Amniotic stem cell (primary cell): ENCODE results near the gene KLF3.
A peak's percentile ranks its signal among the peaks of the same experiment; 100 is the strongest.

Experiments used
- DNase-seq: peaks from one replicate; lab custom pipeline; 2025; lab: John Stamatoyannopoulos, UW

Gene KLF3

DNA sequence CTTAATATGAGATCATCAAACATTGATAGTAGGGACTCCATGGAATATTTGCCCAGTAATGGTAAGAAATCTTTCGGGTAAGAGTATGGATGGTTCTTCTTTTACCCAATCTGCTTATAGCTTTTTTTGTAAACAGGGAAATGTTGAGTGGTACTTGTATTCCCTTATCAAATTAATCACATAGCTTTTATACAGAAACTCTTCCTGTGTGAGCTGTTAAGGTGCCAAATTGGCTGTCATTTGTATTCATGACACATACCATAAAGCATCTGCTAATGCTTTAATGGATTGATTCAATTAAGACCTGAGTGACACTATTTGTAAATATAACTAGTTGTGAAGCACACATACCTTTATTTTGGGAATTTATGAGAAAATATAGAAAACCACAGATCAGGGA lies 34.2 kb downstream of the KLF3 start:
- no peak for DNase-seq

DNA sequence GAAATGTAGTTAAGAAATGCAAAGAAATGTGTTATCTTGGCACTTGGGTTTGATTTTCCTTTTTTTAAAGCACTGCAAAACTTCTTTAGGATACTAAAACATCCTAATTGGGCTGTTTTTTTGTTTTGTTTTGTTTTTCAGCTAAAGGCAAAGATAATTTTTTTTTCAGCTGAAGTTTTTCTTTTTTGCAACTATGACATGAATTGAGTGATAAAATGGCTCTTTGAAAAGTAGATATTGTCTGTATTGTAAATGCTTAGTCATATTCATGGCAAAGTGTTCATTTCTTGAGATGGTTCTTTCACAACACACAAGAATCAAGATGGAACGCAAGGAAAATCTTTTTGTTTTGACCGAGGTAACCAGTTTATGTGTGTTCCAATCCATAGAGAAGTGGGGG lies 35.1 kb downstream of the KLF3 start:
- no peak for DNase-seq

DNA sequence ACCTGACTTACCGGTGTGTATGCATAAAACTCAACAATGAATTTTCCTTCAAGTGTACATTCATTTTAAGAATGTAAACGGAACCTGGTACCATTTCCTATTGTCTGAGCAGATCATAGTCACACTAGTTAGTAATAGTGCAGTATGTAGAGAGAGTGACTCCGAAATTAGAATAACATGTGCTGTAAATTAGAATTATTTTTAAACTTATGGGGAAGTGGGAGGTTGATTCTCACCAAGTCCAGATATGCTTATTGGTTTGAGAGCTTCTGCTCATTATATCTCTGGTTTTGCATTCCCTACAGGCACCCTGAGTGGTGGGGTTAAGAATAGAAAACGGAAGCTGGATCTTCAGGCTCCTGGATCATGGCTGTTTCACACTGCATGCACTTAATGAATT lies 39.6 kb downstream of the KLF3 start:
- no peak for DNase-seq

DNA sequence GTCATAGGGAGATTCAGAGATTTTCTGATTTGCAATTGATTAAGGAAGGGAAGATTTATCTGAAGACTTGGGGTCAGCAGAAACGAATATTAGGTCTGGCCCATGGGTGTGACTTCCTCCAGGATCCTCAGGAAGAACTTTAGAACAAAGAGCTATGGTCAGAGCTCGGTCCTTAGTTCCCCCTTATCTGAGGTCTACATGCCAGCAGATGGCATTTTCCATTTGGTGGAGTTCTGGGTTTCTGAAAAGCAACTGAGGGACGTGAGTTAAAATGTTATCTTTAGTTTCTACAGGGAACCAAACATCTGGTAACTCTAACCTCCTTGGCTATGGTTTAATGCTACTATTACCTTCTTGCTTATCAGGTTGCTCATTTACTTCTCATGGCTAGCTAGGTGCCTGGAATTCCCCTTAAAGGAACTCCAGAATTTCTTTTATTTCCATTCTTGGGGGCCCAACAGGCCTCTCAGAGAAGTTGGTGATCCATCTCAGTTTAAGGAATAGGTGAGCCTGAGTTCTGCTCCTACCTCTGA lies 40.7 kb downstream of the KLF3 start:
- no peak for DNase-seq

DNA sequence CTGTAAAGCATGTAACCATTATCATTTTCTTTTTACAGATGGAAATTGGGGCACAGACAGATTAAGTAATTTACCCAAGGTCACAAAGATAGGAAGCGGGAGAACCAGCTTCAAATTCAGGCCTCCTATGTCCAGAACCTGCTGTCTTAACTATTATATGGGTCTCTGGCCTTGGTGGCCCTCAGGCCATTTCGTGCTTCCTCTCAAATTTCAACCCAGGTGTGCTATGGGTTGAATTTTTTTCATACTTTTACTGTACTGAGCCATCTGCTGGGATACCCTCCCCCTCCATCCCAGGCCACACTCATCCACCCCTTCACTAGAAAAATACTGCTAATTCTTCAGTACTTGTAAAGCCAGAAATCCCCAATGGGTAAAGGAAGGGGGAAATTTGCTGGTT lies 42.3 kb downstream of the KLF3 start:
- no peak for DNase-seq

DNA sequence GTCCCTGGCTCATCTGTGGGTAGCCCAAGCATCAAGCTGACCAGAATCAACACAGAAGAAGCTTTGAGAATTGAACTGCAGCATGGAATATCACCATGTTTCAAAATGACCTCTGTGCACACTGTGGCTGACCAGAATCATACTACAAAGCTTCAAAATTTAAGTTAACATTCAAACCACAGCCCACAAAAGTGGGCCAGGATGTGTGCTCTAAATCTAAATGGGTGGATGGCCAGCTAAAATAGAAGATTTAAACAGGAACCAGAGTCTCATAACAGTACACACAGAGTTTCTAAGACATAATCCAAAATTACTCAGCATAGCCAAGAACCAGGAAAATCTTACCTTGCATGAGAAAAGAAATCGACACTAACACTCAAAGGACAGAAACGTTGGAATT lies 46.1 kb downstream of the KLF3 start:
- DNase-seq = no peak

DNA sequence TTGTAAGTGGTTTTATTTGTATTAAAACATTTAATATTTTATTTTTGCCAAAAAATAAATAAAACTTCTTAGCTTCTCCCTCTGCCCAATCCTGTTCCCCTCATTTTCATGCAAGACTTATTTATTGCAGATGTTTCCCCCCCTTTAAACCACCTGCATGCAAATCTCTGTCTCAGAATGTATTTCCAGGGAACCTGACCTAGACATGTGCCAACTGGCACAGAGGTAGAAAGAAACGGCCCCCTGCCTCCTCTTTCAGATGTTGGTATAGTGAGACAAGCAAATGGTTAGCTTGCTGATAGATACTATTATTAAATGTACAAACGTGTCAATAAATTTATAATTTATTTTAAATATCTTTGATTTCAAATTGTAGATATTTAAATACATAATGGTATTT lies 47.1 kb downstream of the KLF3 start:
- DNase-seq = no peak

DNA sequence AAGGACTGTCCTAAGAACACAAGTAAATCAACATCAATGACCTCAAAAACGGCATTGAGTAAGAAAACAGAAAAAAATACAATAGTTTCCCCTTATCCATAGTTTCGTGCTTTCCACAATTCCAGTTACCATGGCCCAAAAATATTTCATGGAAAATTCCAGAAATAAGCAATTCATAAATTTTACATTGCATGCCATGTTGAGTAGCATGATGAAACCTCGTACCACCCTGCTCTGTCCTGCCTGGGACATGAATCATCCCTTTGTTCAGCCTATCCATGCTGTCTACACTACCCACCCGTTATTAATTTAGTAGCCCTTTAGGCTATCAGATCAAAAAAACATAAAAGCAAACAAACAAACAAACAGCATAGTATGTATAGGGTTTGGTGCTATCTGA lies 51.1 kb downstream of the KLF3 start:
- DNase-seq = no peak

DNA sequence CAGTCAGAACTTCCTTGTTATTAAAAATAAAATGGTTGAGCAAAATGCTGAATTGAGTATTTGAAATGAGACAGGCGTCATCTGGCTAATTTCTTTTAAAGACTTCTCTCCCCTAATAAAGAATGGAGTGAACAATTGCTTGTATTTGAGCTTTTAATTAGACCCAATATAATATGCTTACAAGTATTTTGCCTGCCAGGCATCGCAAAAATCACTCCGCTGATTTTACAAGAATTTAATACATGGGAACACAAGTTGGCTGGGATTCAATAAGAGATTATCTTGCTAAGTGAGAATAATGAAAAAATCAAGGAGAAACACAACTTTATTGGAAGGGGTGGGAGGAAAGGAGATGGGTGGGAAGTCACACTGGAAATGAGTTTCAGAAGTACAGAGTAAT lies 52.3 kb downstream of the KLF3 start:
- DNase-seq = no peak

DNA sequence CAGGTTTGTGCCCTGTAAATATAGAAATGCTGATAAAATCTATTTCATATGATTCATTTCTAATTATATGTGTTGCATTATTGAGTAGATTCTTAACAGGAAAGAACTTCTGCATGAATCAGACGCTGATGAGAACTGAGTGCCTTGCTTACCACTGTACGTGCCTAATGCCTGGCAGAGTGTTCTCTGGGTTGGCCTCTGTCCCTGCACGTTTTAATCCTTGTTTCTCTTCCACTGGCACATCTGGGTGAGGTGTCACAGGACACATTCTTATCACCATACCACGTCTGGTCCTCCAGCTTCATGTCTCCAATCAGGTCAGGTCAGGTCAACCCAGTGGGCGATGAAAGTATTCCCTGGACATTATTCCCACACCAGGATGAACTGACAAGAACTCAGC lies 53.6 kb downstream of the KLF3 start:
- DNase-seq = no peak

DNA sequence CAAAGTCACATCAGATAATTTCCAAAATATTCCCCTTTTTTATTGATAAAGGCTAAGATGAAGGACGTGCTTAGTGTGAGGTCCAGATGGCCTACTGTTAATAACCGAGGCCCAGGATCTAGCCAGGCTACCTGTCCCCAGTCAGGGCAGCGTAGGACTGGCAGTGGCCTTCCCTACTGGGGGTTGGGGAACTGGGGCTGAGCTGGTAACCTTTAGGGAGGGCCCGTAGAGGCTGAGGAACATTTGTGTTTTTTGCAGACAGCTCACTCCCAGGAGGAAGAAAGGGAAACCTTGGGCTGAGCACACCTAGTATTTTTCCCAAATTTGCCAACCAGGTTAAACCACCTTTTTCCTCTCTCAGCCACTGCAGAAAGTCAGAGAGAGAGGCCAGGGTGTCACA lies 59.1 kb downstream of the KLF3 start:
- no peak for DNase-seq

DNA sequence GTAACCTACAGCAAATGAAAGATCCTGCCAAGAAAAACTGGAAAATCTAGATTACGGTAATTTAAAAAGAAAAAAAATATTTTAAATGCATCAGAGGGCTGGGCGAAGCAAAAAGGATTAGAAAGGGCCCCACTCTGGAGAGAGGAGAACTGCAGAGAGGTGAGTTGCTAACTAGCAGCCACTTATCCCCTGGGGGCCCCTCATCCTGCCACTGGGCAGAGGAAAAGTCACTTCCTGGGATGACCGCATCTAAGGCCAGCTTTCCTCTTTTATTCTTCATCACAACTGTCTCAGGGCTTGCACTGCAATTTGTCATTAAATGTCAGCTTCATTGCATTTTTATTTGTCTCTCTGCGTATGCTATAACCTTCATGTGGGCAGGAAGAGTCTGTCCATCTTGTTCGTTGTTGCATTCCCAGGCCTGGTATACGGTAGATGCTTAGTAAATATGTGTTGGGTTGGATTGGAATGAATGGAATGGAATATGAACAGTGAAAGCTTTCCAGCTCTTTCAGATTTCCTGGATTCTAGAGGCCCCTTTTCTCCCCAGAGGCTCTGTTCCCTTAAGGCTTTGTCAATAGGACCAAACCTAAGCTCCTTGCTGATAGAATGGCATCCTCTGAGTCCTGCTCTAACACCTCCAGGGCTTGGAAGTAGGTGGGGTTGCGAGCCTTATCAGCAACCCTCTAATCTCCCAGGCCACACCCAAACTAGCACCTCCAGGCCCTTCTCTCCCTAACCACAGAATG lies 59.9 kb downstream of the KLF3 start:
- DNase-seq = no peak

DNA sequence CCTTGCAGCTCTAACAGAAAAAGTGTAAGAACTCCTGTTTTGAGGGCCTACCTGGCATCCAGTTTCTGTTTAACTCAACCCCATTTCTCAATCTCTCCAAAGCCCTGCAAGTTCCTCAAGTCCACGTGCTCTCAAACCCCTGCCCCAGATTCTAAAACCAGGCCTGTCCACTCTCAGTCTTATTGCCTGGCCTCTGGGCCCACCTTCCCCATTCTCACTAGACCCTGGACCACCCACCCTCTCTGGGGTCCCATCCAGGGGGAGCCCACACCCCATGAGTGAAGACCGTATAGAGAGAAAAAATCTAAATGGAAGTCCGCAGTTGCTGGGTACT lies 60.4 kb downstream of the KLF3 start:
- no peak for DNase-seq

DNA sequence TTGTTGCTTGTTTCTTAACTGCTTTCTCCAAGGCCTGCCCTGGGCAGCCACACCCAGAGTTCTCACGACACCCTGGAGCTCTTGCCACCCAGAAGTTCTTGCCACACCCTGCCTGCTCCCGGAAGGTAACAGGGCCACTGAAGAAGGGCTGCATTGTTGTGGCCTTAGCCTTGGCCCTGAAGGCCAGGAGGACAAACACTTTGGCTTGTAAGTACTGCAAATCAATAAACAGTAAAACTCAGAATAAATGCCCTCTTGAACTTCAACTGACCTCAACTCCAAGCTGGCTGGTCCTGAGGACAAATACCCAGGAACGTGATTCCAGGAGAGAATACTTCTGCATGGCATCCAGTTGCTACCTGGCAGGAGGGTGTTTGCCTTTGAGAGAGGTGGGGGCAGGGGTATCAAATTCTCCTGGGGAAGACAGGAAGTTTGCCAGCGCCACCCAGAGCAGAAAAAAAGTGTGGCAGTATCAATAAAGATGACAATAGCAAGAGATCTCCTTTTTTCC lies 64.7 kb downstream of the KLF3 start:
- no peak for DNase-seq

DNA sequence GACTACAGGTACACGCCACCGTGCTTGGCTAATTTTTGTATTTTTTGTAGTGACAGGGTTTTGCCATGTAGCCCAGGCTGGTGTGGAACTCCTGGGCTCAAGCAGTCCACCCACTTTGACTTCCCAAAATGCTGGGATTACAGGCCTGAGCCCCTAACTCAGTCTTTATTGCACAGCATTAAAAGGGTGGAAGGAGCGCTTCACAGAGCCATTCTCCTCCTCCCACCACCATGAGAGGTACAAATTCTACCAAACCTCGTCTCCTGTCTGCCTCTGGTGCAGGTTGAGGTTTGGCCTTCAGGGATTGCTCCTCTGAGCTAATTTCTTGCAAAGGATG lies 66.5 kb downstream of the KLF3 start:
- no peak for DNase-seq

DNA sequence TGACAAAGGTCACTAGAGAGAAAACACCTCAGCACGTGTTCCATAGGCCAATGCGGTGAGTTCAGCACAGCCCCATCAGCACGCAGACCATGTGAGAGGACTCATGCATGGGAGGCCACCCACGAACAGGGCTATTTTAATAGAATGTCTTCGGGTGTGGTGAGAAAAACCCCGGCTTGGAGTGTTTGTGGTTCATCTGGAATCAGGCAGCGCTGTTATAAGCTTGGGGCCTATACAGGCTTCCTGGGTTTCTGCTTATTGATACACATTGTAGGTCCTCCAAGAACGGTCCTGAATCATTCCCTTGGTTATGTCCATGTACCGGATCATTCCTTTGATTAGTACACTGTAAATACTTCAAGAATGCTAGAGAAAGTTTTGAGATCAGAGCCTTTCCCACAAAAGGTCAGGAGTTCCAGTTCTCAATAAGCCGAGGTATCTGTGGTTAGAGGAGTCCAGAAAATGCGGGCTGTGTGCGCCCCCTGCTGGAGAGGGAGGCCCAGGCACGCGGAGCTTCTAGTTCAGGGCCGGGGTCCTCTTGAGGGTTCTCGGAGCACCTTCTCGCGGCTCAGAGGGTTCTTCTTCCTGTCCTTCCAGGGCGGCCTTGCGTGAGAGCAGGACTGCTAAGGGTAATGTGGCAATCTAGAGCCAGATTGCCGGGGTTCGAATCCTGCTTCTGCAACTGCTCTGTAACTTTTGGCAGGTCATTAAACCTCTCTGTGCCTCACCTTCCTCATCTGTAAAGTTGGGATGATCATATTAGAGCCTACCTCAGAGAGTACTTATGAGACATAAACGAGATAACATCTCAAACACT lies 67.0 kb downstream of the KLF3 start:
- peak; percentile 52 for DNase-seq

DNA sequence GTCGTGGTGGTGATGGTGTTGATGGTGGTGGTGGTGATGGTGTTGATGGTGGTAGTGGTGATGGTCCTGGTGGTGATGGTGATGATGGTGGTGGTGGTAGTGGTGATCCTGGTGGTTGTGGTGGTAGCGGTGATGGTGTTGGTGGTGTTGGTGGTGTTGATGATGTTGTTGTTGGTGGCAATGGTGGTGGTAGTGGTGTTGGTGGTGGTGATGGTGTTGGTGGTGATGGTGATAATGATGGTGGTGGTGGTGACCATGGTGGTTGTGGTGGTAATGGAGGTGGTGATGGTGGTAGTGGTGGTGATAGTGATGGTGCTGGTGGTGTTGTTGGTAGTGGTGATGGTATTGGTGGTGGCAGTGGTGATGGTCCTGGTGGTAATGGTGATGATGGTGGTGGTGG lies 69.7 kb downstream of the KLF3 start:
- no peak for DNase-seq

DNA sequence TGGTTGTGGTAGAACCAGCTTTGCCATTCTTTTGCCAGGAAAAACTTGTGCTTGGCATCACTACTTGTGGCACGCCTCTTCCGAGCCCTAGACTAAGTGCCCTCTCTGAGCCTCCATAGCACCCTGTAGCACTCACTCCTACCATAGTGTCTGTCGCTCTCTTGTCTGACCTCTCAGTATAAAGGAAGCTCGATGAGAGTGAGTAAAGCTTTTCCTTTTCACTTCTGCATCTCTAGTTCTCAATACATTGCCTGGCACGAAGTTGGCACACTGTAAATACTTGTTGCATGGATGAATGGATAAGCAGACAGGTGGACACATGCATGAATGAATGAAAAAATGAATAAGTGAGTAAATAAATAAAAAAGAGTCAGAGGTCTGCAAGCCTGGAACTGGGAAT lies 70.4 kb downstream of the KLF3 start:
- DNase-seq = no peak

DNA sequence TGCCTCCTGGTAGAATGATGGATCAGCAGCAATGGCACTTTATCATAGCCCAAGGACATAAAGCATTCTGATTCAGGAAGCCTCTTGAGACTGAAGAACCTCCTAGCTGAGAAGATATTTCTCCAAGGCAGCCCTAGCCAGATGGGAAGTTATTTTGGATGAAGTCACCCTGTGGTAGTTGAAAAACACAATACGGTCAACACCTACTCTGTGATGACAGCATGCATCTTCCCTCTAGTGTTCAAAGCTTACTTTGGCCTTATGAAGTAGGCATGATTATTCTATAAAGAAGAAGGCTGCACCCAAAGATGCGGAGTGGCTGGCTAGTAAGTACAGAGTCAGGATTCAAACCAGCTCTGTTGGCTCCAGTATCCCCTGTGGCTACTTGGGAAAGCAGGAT lies 70.9 kb downstream of the KLF3 start:
- no peak for DNase-seq

DNA sequence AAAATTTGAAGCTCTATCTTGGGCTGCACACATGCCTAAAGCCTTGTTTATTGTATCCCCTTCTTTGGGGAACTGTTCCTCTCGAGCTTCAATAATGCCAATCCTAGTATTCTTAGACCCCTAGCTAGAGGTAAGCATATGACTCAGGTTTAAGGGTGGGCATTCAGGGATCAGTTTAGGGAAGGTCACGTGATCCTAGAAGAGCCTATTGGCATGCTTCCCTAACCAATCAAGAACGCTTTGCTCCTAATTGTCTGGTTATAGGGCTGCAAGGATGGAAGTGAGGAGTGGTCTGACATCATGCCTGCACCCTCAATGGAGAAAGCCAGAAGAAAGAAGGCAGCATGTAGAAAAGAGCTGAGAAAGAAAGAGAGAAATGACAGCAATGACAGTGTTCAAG lies 71.9 kb downstream of the KLF3 start:
- no peak for DNase-seq

DNA sequence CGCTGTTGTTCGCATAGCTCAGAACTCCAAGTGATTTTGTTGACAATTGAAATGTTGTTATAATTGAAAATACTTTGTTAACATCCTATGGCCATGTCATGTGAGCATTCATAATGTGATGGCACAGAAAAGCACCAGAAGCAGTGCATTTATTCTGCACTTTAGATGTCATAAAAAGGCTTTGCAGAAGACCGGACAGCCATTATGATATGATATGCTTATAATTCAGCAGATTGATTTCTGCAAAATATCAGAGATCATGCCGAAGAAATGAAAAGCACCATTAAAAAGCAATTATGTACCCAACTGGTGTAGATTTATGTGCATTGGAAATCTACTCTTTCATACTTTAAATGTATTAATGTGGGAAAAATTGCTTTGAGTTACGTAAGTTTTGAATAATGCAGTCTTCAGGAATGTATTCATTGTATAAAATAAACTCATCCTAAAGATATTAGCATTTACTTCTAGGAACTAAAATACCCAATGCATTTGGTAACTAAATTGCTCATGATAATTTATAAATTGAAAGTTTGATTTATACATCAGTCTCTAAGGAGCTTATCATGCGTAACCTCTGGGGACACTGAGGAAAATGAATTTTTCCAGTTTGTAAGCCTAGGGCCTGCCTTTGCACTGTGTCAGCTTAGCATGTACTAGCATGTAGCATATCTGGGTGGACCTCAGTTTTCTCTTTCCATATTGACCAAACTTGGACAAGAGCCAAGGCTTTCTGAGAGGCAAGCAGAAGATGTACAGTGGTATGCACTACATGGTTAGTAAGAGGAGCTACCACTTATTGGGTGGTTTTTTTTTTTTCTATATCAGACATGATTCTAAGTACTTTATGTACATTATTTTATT lies 75.2 kb downstream of the KLF3 start:
- no peak for DNase-seq

DNA sequence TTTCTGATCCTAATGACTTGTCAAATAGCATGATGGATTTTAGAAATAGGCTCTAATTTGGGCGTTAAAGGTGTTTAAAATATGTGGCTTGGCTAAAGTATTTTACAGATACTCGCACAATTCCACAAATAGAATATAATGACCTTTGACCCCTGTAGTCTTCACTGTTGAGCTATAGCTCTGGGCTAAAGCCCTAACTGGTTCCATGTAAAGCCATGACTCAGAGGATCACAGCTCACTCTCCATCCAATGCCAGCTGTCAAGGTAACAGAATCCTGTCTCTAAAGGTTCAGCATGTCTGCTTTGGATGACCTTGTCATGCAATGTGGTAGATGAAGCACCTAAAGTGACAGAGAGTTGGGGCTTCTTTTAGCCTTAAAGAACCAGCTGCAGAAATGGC lies 76.3 kb downstream of the KLF3 start:
- DNase-seq = no peak

DNA sequence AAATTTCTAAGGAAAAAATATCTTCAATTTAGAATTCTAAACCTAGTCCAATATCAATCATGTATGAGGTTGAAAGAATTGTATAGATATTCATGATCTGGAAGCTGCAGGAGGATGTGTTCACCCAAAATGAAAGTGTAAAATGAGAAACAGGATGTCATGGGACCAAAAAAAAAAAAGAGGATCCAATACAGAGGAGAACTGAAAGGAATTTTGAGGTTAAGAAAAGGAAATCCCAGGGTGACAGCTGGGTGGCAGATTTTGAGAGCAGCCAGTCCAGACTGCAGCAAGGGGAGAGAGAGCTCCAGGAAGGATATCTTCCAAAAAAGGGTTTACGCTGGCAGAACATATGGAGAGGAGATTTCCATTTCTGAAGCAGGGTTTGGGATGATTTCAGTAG lies 79.9 kb downstream of the KLF3 start:
- no peak for DNase-seq
